ENCODE results near the gene ERC1.

ERC1 gene

DNA sequence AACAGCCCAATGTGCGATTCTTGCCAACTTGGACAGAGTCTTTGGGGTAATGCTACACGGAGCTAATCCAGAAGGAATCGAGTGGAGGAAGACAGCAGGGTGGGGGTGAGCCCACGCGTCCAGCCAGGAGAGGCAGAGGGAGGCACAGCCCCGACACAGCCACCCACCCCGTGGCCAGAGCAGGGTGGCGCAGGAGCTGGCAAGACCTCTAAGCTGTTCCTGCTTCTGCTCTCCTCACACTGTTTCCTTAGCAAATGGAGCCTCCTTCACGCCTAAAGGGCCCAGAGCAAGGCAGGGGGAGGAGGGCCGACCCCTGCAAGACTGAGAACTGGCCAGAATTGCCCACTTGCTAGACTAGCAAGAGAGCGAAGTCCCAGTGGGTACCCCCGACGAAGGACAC, 511.8 kb downstream of the ERC1 start:
- H3K27ac ChIP-seq (ENCODE audit: low read length), result no peak overlapping the region
- TF ChIP-seq, protein P1, sequence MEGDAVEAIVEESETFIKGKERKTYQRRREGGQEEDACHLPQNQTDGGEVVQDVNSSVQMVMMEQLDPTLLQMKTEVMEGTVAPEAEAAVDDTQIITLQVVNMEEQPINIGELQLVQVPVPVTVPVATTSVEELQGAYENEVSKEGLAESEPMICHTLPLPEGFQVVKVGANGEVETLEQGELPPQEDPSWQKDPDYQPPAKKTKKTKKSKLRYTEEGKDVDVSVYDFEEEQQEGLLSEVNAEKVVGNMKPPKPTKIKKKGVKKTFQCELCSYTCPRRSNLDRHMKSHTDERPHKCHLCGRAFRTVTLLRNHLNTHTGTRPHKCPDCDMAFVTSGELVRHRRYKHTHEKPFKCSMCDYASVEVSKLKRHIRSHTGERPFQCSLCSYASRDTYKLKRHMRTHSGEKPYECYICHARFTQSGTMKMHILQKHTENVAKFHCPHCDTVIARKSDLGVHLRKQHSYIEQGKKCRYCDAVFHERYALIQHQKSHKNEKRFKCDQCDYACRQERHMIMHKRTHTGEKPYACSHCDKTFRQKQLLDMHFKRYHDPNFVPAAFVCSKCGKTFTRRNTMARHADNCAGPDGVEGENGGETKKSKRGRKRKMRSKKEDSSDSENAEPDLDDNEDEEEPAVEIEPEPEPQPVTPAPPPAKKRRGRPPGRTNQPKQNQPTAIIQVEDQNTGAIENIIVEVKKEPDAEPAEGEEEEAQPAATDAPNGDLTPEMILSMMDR (IDR thresholded peaks at IDR 0.05; ENCODE audit: low read length), result no peak
- no peak overlapping the region for H3K4me3 ChIP-seq (ENCODE audit: low read length)
- H3F3A ChIP-seq (ENCODE audit: insufficient read depth, low read length), result no peaks in the 10 kb centered on the region
- H2AFZ ChIP-seq (ENCODE audit: low read length), result no peak overlapping the region
- no peak overlapping the region for H3K9ac ChIP-seq (ENCODE audit: low read length)
- H3K9me2 ChIP-seq (replicated peaks; ENCODE audit: insufficient read depth, low read length), result no peaks in the 10 kb centered on the region
- H3K9me3 ChIP-seq (replicated peaks; ENCODE audit: insufficient read depth, low read length), result no peaks in the 10 kb centered on the region
- no peak for DNase-seq
- H3K4me2 ChIP-seq (ENCODE audit: low read depth, low read length), result no peak overlapping the region
- no peaks in the 10 kb centered on the region for H4K20me1 ChIP-seq (ENCODE audit: insufficient read depth, low read length)
- no peaks in the 10 kb centered on the region for H3K4me1 ChIP-seq (ENCODE audit: low read length)
- H3K27me3 ChIP-seq (replicated peaks; ENCODE audit: insufficient read depth, low read length), result no peaks in the 10 kb centered on the region
- no peaks in the 10 kb centered on the region for H3K36me3 ChIP-seq (replicated peaks; ENCODE audit: insufficient read depth, low read length)
- no peaks in the 10 kb centered on the region for H3K79me2 ChIP-seq (ENCODE audit: low read length)

DNA sequence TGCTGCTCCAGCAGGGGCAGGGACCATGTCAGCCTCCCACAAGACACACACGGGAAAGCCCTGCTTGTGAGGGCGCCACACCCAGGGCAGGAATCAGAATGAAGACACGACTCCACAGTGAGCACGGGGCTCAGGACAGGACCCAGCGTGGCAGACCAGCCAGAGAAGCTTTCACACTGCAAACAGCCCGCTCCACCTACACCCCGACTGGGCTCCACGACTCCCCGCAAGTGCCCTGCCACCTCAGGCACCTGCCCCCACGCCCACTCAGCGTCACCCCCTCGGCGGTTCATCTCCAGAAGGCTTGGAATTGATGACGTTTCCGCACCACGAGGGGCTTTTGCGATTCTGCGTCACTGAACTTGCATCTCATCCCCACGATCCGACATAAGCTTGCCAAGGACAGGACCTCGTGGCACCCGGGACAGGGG, 512.3 kb downstream of the ERC1 start:
- Histone ChIP-seq H3K4me2 (ENCODE audit: low read depth, low read length) (no peak overlapping the region), H3F3A (ENCODE audit: insufficient read depth, low read length) (no peaks in the 10 kb centered on the region), H2AFZ (ENCODE audit: low read length) (no peak overlapping the region), H3K4me1 (ENCODE audit: low read length) (no peaks in the 10 kb centered on the region), H3K4me3 (ENCODE audit: low read length) (no peak overlapping the region), H3K27ac (ENCODE audit: low read length) (no peak overlapping the region), H3K27me3 (replicated peaks; ENCODE audit: insufficient read depth, low read length) (no peaks in the 10 kb centered on the region), H3K79me2 (ENCODE audit: low read length) (no peaks in the 10 kb centered on the region), H3K36me3 (replicated peaks; ENCODE audit: insufficient read depth, low read length) (no peaks in the 10 kb centered on the region), H3K9ac (ENCODE audit: low read length) (no peak overlapping the region), H4K20me1 (ENCODE audit: insufficient read depth, low read length) (no peaks in the 10 kb centered on the region), H3K9me2 (replicated peaks; ENCODE audit: insufficient read depth, low read length) (no peaks in the 10 kb centered on the region), H3K9me3 (replicated peaks; ENCODE audit: insufficient read depth, low read length) (no peaks in the 10 kb centered on the region)
- no peak for DNase-seq
- TF ChIP-seq, protein P1 (IDR thresholded peaks at IDR 0.05; ENCODE audit: low read length), result no peak
- no peak for TF ChIP-seq EZH2phosphoT487 (IDR thresholded peaks at IDR 0.05; ENCODE audit: low read length)
- TF ChIP-seq EZH2 (optimal IDR thresholded peaks at IDR 0.05; ENCODE audit: low read depth, low read length), result no peak

DNA sequence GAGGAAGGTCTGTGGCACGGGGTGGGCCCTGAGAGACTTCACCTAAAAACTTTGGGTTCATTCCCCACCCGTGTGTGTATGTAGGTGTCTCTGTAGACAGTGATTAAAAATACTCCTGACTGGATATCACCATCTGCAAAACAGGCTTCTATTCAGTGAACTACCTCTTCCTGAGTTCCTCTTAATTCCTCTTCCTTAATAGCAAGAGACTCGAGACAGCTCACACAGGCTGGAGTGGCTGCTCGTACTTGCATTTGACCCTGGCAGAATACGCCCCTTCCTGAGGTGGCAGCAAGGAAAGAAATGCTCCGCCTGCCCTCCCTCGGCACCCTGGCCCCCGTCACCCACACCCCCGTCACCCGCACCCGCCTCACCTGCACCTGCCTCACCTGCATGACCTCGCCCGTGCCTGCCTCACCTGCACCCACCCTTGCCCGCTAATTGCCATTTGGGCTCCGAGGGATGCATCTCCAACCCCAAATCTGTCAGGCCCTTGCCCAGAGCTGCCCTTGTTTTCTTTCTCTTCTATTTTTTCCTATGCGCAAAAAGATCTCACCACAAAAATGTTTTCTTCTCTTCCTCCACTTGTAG, 513.4 kb downstream of the ERC1 start:
- H3K9me2 ChIP-seq (replicated peaks; ENCODE audit: insufficient read depth, low read length), result no peaks in the 10 kb centered on the region
- H3K27ac ChIP-seq (ENCODE audit: low read length), result no peak overlapping the region
- no peak overlapping the region for H3K4me2 ChIP-seq (ENCODE audit: low read depth, low read length)
- no peaks in the 10 kb centered on the region for H3K36me3 ChIP-seq (replicated peaks; ENCODE audit: insufficient read depth, low read length)
- H2AFZ ChIP-seq (ENCODE audit: low read length), result no peak overlapping the region
- no peak overlapping the region for H3K9ac ChIP-seq (ENCODE audit: low read length)
- H4K20me1 ChIP-seq (ENCODE audit: insufficient read depth, low read length), result no peaks in the 10 kb centered on the region
- TF ChIP-seq EZH2phosphoT487 (IDR thresholded peaks at IDR 0.05; ENCODE audit: low read length) (no peak), EZH2 (optimal IDR thresholded peaks at IDR 0.05; ENCODE audit: low read depth, low read length) (no peak)
- TF ChIP-seq, protein P1 (IDR thresholded peaks at IDR 0.05; ENCODE audit: low read length), result no peak
- no peaks in the 10 kb centered on the region for H3K27me3 ChIP-seq (replicated peaks; ENCODE audit: insufficient read depth, low read length)
- no peak overlapping the region for H3K4me3 ChIP-seq (ENCODE audit: low read length)
- H3K79me2 ChIP-seq (ENCODE audit: low read length), result no peaks in the 10 kb centered on the region
- H3K4me1 ChIP-seq (ENCODE audit: low read length), result no peaks in the 10 kb centered on the region
- DNase-seq, result no peak
- no peaks in the 10 kb centered on the region for H3F3A ChIP-seq (ENCODE audit: insufficient read depth, low read length)
- no peaks in the 10 kb centered on the region for H3K9me3 ChIP-seq (replicated peaks; ENCODE audit: insufficient read depth, low read length)

Data from MM.1S (cell line).